Testis (tissue), 3 donors: Measurements from ENCODE around the gene KDM1A. TPM values are rescaled to one million over a fixed set of nuclear protein-coding genes. Genes with fewer than 3 reads are reported as not detected.

ENCODE experiments used
- DNase-seq: peaks from one replicate; pipeline ENCODE4 v3.0.0-alpha.2; 2019
- H3K27ac ChIP-seq, 2 donors: fragments of 200-600 bp; sonication (generic); one replicate each; pipeline ENCODE4 v1.5.1; 2019
- H3K27me3 ChIP-seq: fragments of 200-600 bp; sonication (generic); one replicate; pipeline ENCODE4 v1.5.1; 2019
- H3K36me3 ChIP-seq: fragments of 200-600 bp; sonication (generic); one replicate; pipeline ENCODE4 v1.5.1; 2017; ENCODE audit warnings: low read depth; ENCODE audit errors: missing control alignments
- H3K4me1 ChIP-seq: fragments of 200-600 bp; sonication (generic); one replicate; pipeline ENCODE4 v1.5.1; 2019
- H3K4me3 ChIP-seq, 2 donors: fragments of 200-600 bp; sonication (generic); one replicate each; pipeline ENCODE4 v1.5.1; 2017 to 2019
- H3K9me3 ChIP-seq: fragments of 200-600 bp; sonication (generic); one replicate; pipeline ENCODE4 v1.5.1; 2017
- POLR2A ChIP-seq: fragments of 450-650 bp; IDR thresholded peaks from one replicate; pipeline ENCODE4 v1.6.1; 2017; ENCODE audit warnings: antibody characterized with exemption, mild to moderate bottlenecking, moderate library complexity
- WGBS, 2 donors: methylation state at CpG; one replicate each; pipeline ENCODE4 v1.1.5; 2018; 5-methylcytosine and 5-hydroxymethylcytosine counted together
- intact Hi-C: fragments of 100-400 bp; cut with DNase I; formaldehyde crosslinking; loops from one replicate; pipeline ENCODE4 v1.15.1; 2023; ENCODE audit warnings: low total_unique reads
- polyA plus RNA-seq: library from polyadenylated mRNA; stranded (reverse); fragments of 350-450 nt; fragmentation: Illumina TruSeq; extraction: RNeasy Lipid Tissue Mini Kit (QIAGEN cat#74804); gene quantifications from one replicate; pipeline ENCODE4 v1.2.3, GENCODE V29; 2014; ENCODE audit warnings: low read depth, low replicate concordance; ENCODE audit not compliant: insufficient read depth
- total RNA-seq, 2 donors: library from RNA; depleted of rRNA; stranded (reverse); fragments of >200 nt; gene quantifications; one replicate each; pipeline ENCODE4 v1.2.3, GENCODE V29; 2016
- TF ChIP-seq, protein P1 (sequence below), 3 experiments: fragments of 450-650 bp in 2 of 3; fragments of 200-600 bp in 1 of 3; sonication (generic) in 1 of 3; IDR thresholded peaks; one replicate each; pipeline ENCODE4 v1.5.1; 2016 to 2019; ENCODE audit warnings: antibody characterized with exemption in 3 of 3, mild to moderate bottlenecking in 2 of 3, moderate library complexity in 1 of 3

KDM1A gene
- total and polyA plus RNA-seq, 3 donors from 2014 or later: 131 to 238 (median 157) TPM

DNA sequence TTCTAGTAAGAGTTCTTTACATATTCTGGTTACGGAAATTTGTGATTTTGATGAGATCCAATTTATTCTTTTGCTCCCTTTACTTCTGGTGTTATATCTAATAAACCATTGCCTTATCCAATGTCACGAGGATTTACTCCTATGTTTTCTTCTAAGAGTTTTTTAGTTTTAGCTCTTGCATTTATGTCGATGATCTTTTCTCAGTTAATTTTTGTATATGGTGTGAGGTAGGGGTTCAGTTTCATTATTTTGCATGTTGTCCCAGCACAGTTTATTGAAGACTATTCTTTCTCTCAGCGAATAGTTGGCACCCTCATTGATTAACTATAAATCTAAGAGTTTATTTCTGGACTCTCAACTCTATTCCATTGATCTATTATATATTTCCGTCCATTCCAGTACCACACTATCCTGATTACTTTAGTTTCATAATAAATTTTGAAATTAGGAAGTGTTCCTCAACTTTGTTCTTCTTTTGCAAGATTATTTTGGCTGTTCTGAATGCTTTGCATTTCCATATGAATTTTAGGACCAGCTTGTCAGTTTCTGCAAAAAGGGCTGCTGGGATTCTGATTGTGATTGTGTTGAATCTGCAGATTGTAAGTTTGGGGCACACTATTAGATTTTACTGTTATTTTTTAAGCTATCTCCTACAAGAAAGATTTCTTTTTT lies 4.0 kb downstream of the KDM1A start:
- WGBS, 2 donors: 93 to 97% methylated on average over 5 of the region's 5 CpGs
- Histone ChIP-seq H3K36me3 (no peaks in the 10 kb centered on the region), H3K4me3 (no peak overlapping the region), H3K4me1 (peaks cover 11% of the 10 kb centered on the region), H3K9me3 (no peaks in the 10 kb centered on the region), H3K27me3 (no peaks in the 10 kb centered on the region), H3K27ac (no peak overlapping the region)
- no peak for TF ChIP-seq POLR2A
- TF ChIP-seq, protein P1, sequence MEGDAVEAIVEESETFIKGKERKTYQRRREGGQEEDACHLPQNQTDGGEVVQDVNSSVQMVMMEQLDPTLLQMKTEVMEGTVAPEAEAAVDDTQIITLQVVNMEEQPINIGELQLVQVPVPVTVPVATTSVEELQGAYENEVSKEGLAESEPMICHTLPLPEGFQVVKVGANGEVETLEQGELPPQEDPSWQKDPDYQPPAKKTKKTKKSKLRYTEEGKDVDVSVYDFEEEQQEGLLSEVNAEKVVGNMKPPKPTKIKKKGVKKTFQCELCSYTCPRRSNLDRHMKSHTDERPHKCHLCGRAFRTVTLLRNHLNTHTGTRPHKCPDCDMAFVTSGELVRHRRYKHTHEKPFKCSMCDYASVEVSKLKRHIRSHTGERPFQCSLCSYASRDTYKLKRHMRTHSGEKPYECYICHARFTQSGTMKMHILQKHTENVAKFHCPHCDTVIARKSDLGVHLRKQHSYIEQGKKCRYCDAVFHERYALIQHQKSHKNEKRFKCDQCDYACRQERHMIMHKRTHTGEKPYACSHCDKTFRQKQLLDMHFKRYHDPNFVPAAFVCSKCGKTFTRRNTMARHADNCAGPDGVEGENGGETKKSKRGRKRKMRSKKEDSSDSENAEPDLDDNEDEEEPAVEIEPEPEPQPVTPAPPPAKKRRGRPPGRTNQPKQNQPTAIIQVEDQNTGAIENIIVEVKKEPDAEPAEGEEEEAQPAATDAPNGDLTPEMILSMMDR (IDR thresholded peaks at IDR 0.05): no peak
- intact Hi-C loops: no loop called here
- DNase-seq: no peak

DNA sequence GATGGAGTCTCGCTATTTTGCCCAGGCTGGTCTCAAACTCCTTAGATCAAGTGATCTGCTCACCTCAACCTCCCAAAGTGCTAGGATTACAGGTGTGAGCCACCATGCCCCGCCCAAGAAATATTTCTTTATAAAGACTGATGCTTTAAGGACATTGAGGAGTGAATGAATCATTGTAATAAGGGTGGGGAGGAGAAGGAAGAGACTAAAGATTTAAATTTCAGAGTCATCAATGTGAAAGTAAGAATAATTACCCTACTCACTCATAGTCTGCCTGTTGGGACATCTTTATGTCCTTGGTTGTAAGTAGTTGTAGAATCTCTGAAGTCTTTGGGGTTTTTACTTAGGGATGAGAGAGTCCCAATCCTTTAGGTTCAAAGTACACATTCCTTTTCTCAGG lies 7.3 kb downstream of the KDM1A start:
- Histone ChIP-seq H3K36me3 (no peaks in the 10 kb centered on the region), H3K27me3 (no peaks in the 10 kb centered on the region), H3K27ac (no peak overlapping the region), H3K4me3 (no peak overlapping the region), H3K4me1 (no peaks in the 10 kb centered on the region), H3K9me3 (no peaks in the 10 kb centered on the region)
- no peak for DNase-seq
- 82 to 100% methylated on average over 2 of the region's 2 CpGs for WGBS, 2 donors
- TF ChIP-seq, protein P1 (IDR thresholded peaks at IDR 0.05): no peak
- TF ChIP-seq POLR2A: no peak
- intact Hi-C loops: no loop called here

DNA sequence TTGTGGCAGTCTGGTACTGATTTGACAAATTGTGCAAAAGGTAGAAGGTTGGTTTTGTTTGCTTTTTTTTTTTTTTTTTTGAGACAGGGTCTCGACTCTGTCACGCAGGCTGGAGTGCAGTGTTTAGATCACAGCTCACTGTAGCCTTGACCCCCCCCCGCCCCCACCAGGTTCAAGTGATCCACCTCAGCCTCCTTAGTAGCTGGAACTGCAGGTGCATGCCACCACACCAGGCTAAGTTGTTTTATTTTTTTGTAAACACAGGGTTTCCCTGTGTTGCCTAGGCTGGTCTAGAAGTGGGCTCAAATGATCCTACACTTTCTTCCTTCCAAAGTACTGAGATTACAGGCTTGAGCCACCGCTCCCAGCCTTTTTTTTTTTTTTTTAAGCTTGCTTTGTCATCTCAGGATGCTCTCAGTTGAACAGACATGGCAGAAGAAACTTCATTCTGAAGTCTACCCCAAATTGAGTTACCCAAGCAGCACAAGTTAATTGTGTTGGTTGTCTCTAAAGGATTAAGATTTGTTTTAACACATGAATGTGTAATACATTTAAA lies 8.2 kb downstream of the KDM1A start:
- no peak overlapping the region for H3K27ac ChIP-seq
- no peak for DNase-seq
- intact Hi-C loops: no loop called here
- H3K27me3 ChIP-seq: no peaks in the 10 kb centered on the region
- 82 to 90% methylated on average over 4 of the region's 4 CpGs for WGBS, 2 donors
- no peaks in the 10 kb centered on the region for H3K9me3 ChIP-seq
- H3K4me3 ChIP-seq: no peak overlapping the region
- no peak for TF ChIP-seq POLR2A
- TF ChIP-seq, protein P1 (IDR thresholded peaks at IDR 0.05): no peak
- no peaks in the 10 kb centered on the region for H3K36me3 ChIP-seq
- no peaks in the 10 kb centered on the region for H3K4me1 ChIP-seq

DNA sequence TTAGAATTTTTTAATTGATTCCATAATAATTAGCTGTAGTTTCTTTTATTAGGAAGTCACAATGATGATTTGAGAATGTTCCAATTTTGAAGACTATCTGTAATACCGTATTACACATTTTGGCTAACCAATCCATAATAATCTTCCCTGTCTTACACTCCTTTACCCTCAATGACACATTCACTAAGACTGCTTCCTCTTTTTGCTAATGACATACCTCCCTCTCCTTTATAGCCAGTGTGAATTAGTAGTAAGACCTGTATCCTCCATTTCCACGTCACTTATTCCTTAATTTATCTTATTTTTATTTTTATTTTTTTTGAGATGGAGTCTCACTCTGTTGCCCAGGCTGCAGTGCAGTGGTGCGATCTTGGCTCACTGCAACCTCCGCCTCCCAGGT lies 10.1 kb downstream of the KDM1A start:
- no peak for DNase-seq
- Histone ChIP-seq H3K27ac (no peak overlapping the region), H3K9me3 (no peaks in the 10 kb centered on the region), H3K36me3 (no peaks in the 10 kb centered on the region), H3K4me3 (no peak overlapping the region), H3K27me3 (no peaks in the 10 kb centered on the region), H3K4me1 (no peaks in the 10 kb centered on the region)
- TF ChIP-seq, protein P1 (IDR thresholded peaks at IDR 0.05): no peak
- no peak for TF ChIP-seq POLR2A
- intact Hi-C loops: no loop called here
- WGBS, 2 donors: 85 to 86% methylated on average over 4 of the region's 4 CpGs
